Inferior parietal cortex (tissue), 1 donor: ENCODE data around the gene NECTIN3.

Source experiments
- DNase-seq: peaks from one replicate; pipeline ENCODE4 v3.0.0-alpha.2; 2016; ENCODE audit errors: extremely low spot score

The NECTIN3 gene

GRCh38 chr3:111200027-111200426, 128.4 kb downstream of the NECTIN3 start:
- DNase-seq, result no peak

- no peak for DNase-seq
Measured at GRCh38 chr3:111210003-111210711, 138.5 kb downstream of the NECTIN3 start.

- DNase-seq, result no peak
Measured at GRCh38 chr3:111210866-111211564, 139.4 kb downstream of the NECTIN3 start.

- no peak for DNase-seq
Measured at GRCh38 chr3:111212511-111212910, 140.9 kb downstream of the NECTIN3 start.

- no peak for DNase-seq
Measured at GRCh38 chr3:111215481-111215880, 143.9 kb downstream of the NECTIN3 start.

GRCh38 chr3:111218615-111219014, 147.0 kb downstream of the NECTIN3 start:
- no peak for DNase-seq

- no peak for DNase-seq
Measured at GRCh38 chr3:111227216-111227615, 155.6 kb downstream of the NECTIN3 start.

GRCh38 chr3:111229301-111229700, 157.7 kb downstream of the NECTIN3 start:
- DNase-seq, result no peak

GRCh38 chr3:111236836-111237713, 165.5 kb downstream of the NECTIN3 start:
- DNase-seq, result no peak

GRCh38 chr3:111237946-111238345, 166.3 kb downstream of the NECTIN3 start:
- DNase-seq, result no peak

- no peak for DNase-seq
Measured at GRCh38 chr3:111238885-111239284, 167.3 kb downstream of the NECTIN3 start.

GRCh38 chr3:111241960-111242359, 170.3 kb downstream of the NECTIN3 start:
- no peak for DNase-seq
